HCT116 (cell line): ENCODE measurements around the gene CENPC. TPM values are rescaled to one million over a fixed set of nuclear protein-coding genes. Genes with fewer than 3 reads are reported as not detected.

Source experiments
- ATAC-seq: fragments of 200-7000 bp; cut with Tn5 transposase; 2 replicates; pipeline ENCODE4 v1.9.1; 2020; ENCODE audit warnings: mild to moderate bottlenecking, moderate library complexity
- BruUV-seq: library from RNA; stranded (reverse); fragments of 400-500 nt; replicated peaks from 2 replicates; lab custom pipeline; 2021; lab: Mats Ljungman, UMichigan
- CTCF ChIA-PET: fragments of 300-600 bp; sonication (Branson Sonifier 250); formaldehyde crosslinking; loops from one replicate; lab custom pipeline; 2021; ENCODE audit warnings: antibody characterized with exemption; lab: Charles Lee
- POLR2A ChIA-PET: fragments of 300-600, 350-600 bp; sonication (Branson Sonifier 250); formaldehyde crosslinking; loops from one replicate; lab custom pipeline; 2021; ENCODE audit warnings: antibody characterized with exemption; lab: Charles Lee
- RAD21 ChIA-PET, 2 experiments: fragments of 300-600 bp; sonication (Branson Sonifier 250); formaldehyde crosslinking; loops; one replicate each; lab custom pipeline; 2023; ENCODE audit warnings: low total read pairs in 2 of 2; ENCODE audit not compliant: uncharacterized antibody in 2 of 2, unreplicated experiment in 2 of 2, low non-redundant PET in 1 of 2; lab: Charles Lee
- DNase-seq: peaks from one replicate; pipeline ENCODE4 v3.0.0-alpha.2; 2010; ENCODE audit warnings: low read depth, low spot score
- H2AFZ ChIP-seq: fragments of 200-600 bp; shearing (Covaris generic), sonication (generic); 2 replicates; pipeline ENCODE4 v1.6.1; 2017; ENCODE audit warnings: low read depth, mixed run types, mixed read lengths, antibody characterized with exemption, low read length; ENCODE audit not compliant: poor library complexity, severe bottlenecking
- H3K27ac ChIP-seq: 2 replicates; pipeline ENCODE4 v1.5.1; 2012; ENCODE audit warnings: low read depth, low read length
- H3K27me3 ChIP-seq: fragments of 200-600 bp; sonication (generic); 2 replicates; pipeline ENCODE4 v1.6.1; 2016; ENCODE audit warnings: mixed run types, low read length, mixed read lengths; ENCODE audit not compliant: insufficient read depth
- H3K36me3 ChIP-seq, 2 experiments: fragments of 200-500 bp in 1 of 2; fragments of 200-600 bp in 1 of 2; sonication (Bioruptor generic) in 1 of 2; sonication (generic) in 1 of 2; 2 replicates each; pipeline versions ENCODE4 v1.5.1 to v1.6.1; 2014 to 2016; ENCODE audit warnings: low read length in 2 of 2, inconsistent platforms in 1 of 2, mixed read lengths in 1 of 2, mixed run types in 1 of 2; ENCODE audit not compliant: insufficient read depth in 2 of 2, control insufficient read depth in 1 of 2
- H3K4me1 ChIP-seq, 2 experiments: fragments of 200-600 bp in 1 of 2; sonication (generic) in 1 of 2; 2 replicates each; pipeline versions ENCODE4 v1.5.1 to v1.6.1; 2012 to 2017; ENCODE audit warnings: low read length in 2 of 2, inconsistent platforms in 1 of 2, mild to moderate bottlenecking in 1 of 2, mixed read lengths in 1 of 2, mixed run types in 1 of 2, moderate library complexity in 1 of 2; ENCODE audit not compliant: insufficient read depth in 2 of 2, control insufficient read depth in 1 of 2
- H3K4me2 ChIP-seq: fragments of 200-600 bp; sonication (generic); 2 replicates; pipeline ENCODE4 v1.6.1; 2017; ENCODE audit warnings: mixed run types, low read length, mixed read lengths
- H3K4me3 ChIP-seq, 2 experiments: fragments of 200-600 bp in 1 of 2; sonication (generic) in 1 of 2; replicated peaks in 1 of 2; 2 replicates each; pipeline ENCODE4 v1.5.1; 2011 to 2016; ENCODE audit warnings: low read length in 2 of 2, control low read depth in 1 of 2, low read depth in 1 of 2, mild to moderate bottlenecking in 1 of 2, mixed read lengths in 1 of 2, mixed run types in 1 of 2
- H3K79me2 ChIP-seq: fragments of 200-600 bp; sonication (generic); 2 replicates; pipeline ENCODE4 v1.6.1; 2017; ENCODE audit warnings: mild to moderate bottlenecking, mixed run types, low read length, moderate library complexity, mixed read lengths; ENCODE audit not compliant: insufficient read depth
- H3K9ac ChIP-seq: fragments of 200-600 bp; sonication (generic); 2 replicates; pipeline ENCODE4 v1.6.1; 2016; ENCODE audit warnings: low read length, mixed read lengths
- H3K9me2 ChIP-seq: fragments of 200-600 bp; sonication (generic), shearing (Covaris generic); 2 replicates; pipeline ENCODE4 v1.6.1; 2017; ENCODE audit warnings: mixed run types, mild to moderate bottlenecking, moderate library complexity; ENCODE audit not compliant: insufficient read depth
- H3K9me3 ChIP-seq, 2 experiments: fragments of 200-500 bp in 1 of 2; fragments of 200-600 bp in 1 of 2; sonication (Bioruptor generic) in 1 of 2; sonication (generic) in 1 of 2; 2 replicates each; pipeline ENCODE4 v1.6.1; 2014 to 2017; ENCODE audit warnings: low read length in 2 of 2, mixed read lengths in 2 of 2, inconsistent platforms in 1 of 2, low read depth in 1 of 2, mild to moderate bottlenecking in 1 of 2, mixed run types in 1 of 2, moderate library complexity in 1 of 2; ENCODE audit not compliant: control insufficient read depth in 1 of 2, insufficient read depth in 1 of 2
- H4K20me1 ChIP-seq: fragments of 200-600 bp; sonication (generic), shearing (Covaris generic); 2 replicates; pipeline ENCODE4 v1.6.1; 2017; ENCODE audit warnings: mixed run types, mild to moderate bottlenecking, moderate library complexity; ENCODE audit not compliant: insufficient read depth
- ATF3 ChIP-seq: IDR thresholded peaks from 2 replicates; pipeline ENCODE4 v1.6.1; 2012
- CTCF ChIP-seq, 3 experiments: fragments of 200-600 bp in 1 of 3; sonication (generic) in 1 of 3; IDR thresholded peaks in 2 of 3; conservative IDR thresholded peaks in 1 of 3; 2 replicates each; pipeline ENCODE4 v1.5.1; 2012 to 2017; ENCODE audit warnings: low read depth in 2 of 3, low read length in 2 of 3, antibody characterized with exemption in 1 of 3, borderline replicate concordance in 1 of 3, control low read depth in 1 of 3, mild to moderate bottlenecking in 1 of 3, mixed read lengths in 1 of 3, mixed run types in 1 of 3, moderate library complexity in 1 of 3; ENCODE audit not compliant: insufficient read depth in 1 of 3
- EGR1 ChIP-seq: IDR thresholded peaks from 2 replicates; pipeline ENCODE4 v1.6.1; 2012; ENCODE audit warnings: low read depth
- ELF1 ChIP-seq: IDR thresholded peaks from 2 replicates; pipeline ENCODE4 v1.6.1; 2012; ENCODE audit warnings: low read depth, borderline replicate concordance
- EZH2 ChIP-seq: fragments of 200-600 bp; sonication (generic); IDR thresholded peaks from 2 replicates; pipeline ENCODE4 v1.6.1; 2017; ENCODE audit warnings: antibody characterized with exemption, mixed run types
- FOSL1 ChIP-seq: IDR thresholded peaks from 2 replicates; pipeline ENCODE4 v1.6.1; 2012; ENCODE audit warnings: low read depth
- JUND ChIP-seq: IDR thresholded peaks from 2 replicates; pipeline ENCODE4 v1.6.1; 2012
- MAX ChIP-seq: IDR thresholded peaks from 2 replicates; pipeline ENCODE4 v1.6.1; 2012
- SIN3A ChIP-seq: IDR thresholded peaks from 2 replicates; pipeline ENCODE4 v1.6.1; 2012; ENCODE audit warnings: low read depth
- SRF ChIP-seq: IDR thresholded peaks from 2 replicates; pipeline ENCODE4 v1.6.1; 2012; ENCODE audit warnings: low read depth
- ZFX ChIP-seq: fragments of 450-650 bp; IDR thresholded peaks from 2 replicates; pipeline ENCODE4 v1.6.1; 2017
- ZNF274 ChIP-seq: fragments of 200-500 bp; sonication (Bioruptor generic); IDR thresholded peaks from 2 replicates; pipeline ENCODE4 v1.6.1; 2014; ENCODE audit warnings: mild to moderate bottlenecking, low read depth, low read length, inconsistent platforms
- intact Hi-C: fragments of 100-400 bp; cut with micrococcal nuclease; formaldehyde crosslinking; loops from 2 replicates; pipeline ENCODE4 v1.10.0; 2022
- total RNA-seq: library from RNA; stranded (reverse); gene quantifications from one replicate; pipeline ENCODE4 v1.2.1, GENCODE V29; 2021; ENCODE audit not compliant: unreplicated experiment

The CENPC gene
- total RNA-seq, 1 experiment from 2014 or later = 15.4 TPM

GRCh38 chr4:67460574-67460973, 84.7 kb downstream of the CENPC start:
- no peak overlapping the region for H3K9ac ChIP-seq
- no peak overlapping the region for H3K27ac ChIP-seq
- no peak for DNase-seq
- no TSS peak for BruUV-seq
- RAD21 ChIA-PET = no interaction called here
- intact Hi-C loops = no loop called here
- no peak overlapping the region for H2AFZ ChIP-seq
- no peaks in the 10 kb centered on the region for H3K79me2 ChIP-seq
- H3K9me2 ChIP-seq = no peaks in the 10 kb centered on the region
- no peaks in the 10 kb centered on the region for H3K4me1 ChIP-seq
- TF ChIP-seq ZNF274 = no peak
- TF ChIP-seq JUND = no peak
- no peak for TF ChIP-seq SIN3A
- TF ChIP-seq EGR1 = no peak
- TF ChIP-seq FOSL1 = no peak
- TF ChIP-seq ATF3 = no peak
- TF ChIP-seq SRF = no peak
- TF ChIP-seq ZFX = no peak
- no peak for TF ChIP-seq EZH2
- TF ChIP-seq, all 23 proteins: peak for 0
- POLR2A ChIA-PET = no interaction called here
- Histone ChIP-seq H3K4me2 (no peak overlapping the region), H3K9me3 (no peaks in the 10 kb centered on the region), H3K4me3 (no peak overlapping the region), H3K27me3 (no peaks in the 10 kb centered on the region), H3K36me3 (no peaks in the 10 kb centered on the region), H4K20me1 (no peaks in the 10 kb centered on the region; the same call in 1 of the 2 replicates)
- no peak for ATAC-seq
- CTCF ChIA-PET = no interaction called here

- H3K36me3 ChIP-seq = no peaks in the 10 kb centered on the region
- no peaks in the 10 kb centered on the region for H3K27me3 ChIP-seq
- H3K4me2 ChIP-seq = no peak overlapping the region
- ChIA-PET RAD21 (no interaction called here), CTCF (no interaction called here), POLR2A (no interaction called here)
- H3K9me3 ChIP-seq = no peaks in the 10 kb centered on the region
- ATAC-seq = no peak
- no peak overlapping the region for H2AFZ ChIP-seq
- no peak overlapping the region for H3K4me3 ChIP-seq
- no peaks in the 10 kb centered on the region for H3K79me2 ChIP-seq
- H4K20me1 ChIP-seq = no peaks in the 10 kb centered on the region; the same call in 1 of the 2 replicates
- H3K9ac ChIP-seq = no peak overlapping the region
- no peaks in the 10 kb centered on the region for H3K9me2 ChIP-seq
- no peaks in the 10 kb centered on the region for H3K4me1 ChIP-seq
- H3K27ac ChIP-seq = no peak overlapping the region
- no TSS peak for BruUV-seq
- DNase-seq = no peak
- intact Hi-C loops = no loop called here
- no peak for TF ChIP-seq FOSL1
- no peak for TF ChIP-seq CTCF (IDR thresholded peaks at IDR 0.05 in 2 of 3, conservative IDR thresholded peaks at IDR 0.05 in 1 of 3; ENCODE audit: borderline replicate concordance in 1 of 3, insufficient read depth in 1 of 3, low read depth in 2 of 3, low read length in 2 of 3)
- no peak for TF ChIP-seq ELF1
- TF ChIP-seq SIN3A = no peak
- no peak for TF ChIP-seq MAX
- no peak for TF ChIP-seq JUND
These were observed 86.1 kb downstream of the CENPC start for GRCh38 chr4:67459164-67459563.
